ENCODE results near the gene C17orf50.

Gene C17orf50

GRCh38 chr17:35812456-35812855 lies 51.8 kb downstream of the C17orf50 start:
- DNase-seq, result no peak
- TF ChIP-seq, protein P1, sequence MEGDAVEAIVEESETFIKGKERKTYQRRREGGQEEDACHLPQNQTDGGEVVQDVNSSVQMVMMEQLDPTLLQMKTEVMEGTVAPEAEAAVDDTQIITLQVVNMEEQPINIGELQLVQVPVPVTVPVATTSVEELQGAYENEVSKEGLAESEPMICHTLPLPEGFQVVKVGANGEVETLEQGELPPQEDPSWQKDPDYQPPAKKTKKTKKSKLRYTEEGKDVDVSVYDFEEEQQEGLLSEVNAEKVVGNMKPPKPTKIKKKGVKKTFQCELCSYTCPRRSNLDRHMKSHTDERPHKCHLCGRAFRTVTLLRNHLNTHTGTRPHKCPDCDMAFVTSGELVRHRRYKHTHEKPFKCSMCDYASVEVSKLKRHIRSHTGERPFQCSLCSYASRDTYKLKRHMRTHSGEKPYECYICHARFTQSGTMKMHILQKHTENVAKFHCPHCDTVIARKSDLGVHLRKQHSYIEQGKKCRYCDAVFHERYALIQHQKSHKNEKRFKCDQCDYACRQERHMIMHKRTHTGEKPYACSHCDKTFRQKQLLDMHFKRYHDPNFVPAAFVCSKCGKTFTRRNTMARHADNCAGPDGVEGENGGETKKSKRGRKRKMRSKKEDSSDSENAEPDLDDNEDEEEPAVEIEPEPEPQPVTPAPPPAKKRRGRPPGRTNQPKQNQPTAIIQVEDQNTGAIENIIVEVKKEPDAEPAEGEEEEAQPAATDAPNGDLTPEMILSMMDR (IDR thresholded peaks at IDR 0.05; ENCODE audit: low read depth, low read length), result no peak
- no peak overlapping the region for H3K4me3 ChIP-seq (ENCODE audit: low read depth, low read length)
- H3K9me3 ChIP-seq (ENCODE audit: severe bottlenecking), result no peaks in the 10 kb centered on the region
- no peaks in the 10 kb centered on the region for H3K27me3 ChIP-seq (ENCODE audit: insufficient read depth, low read depth, severe bottlenecking)
- H3K27ac ChIP-seq, result no peak overlapping the region
- peaks cover 40% of the 10 kb centered on the region for H3K36me3 ChIP-seq
